IPS-11a (cell line): Measurements from ENCODE around the gene RETREG3.

ENCODE experiments used
- H3K4me3 ChIP-seq: one replicate; pipeline ENCODE4 v1.5.1; 2013; ENCODE audit warnings: low read depth, low read length, control low read depth

Gene RETREG3

GRCh38 chr17:42536372-42537155 lies 72.6 kb downstream of the RETREG3 start:
- peak overlapping the region; percentile 52 for H3K4me3 ChIP-seq

- H3K4me3 ChIP-seq = peak within 1 kb of the TSS; percentile 52
Observed at GRCh38 chr17:42536048-42536371, 73.2 kb downstream of the RETREG3 start, which contains the start of gene NAGLU. Gene NAGLU, plus strand, starts transcription at chr17:42536241. Its CDS starts 32 bp downstream, at chr17:42536273.

- peak overlapping the region; percentile 52 for H3K4me3 ChIP-seq
Observed at GRCh38 chr17:42535155-42536047, 73.8 kb downstream of the RETREG3 start.

- peak overlapping the region; percentile 13 for H3K4me3 ChIP-seq
Observed at GRCh38 chr17:42531455-42532354, 77.5 kb downstream of the RETREG3 start.

GRCh38 chr17:42530952-42531454 lies 78.2 kb downstream of the RETREG3 start:
- no peak overlapping the region for H3K4me3 ChIP-seq
